Esophagus (tissue), 2 donors: ENCODE data around the gene METTL16. TPM values are rescaled to one million over a fixed set of nuclear protein-coding genes. Genes with fewer than 3 reads are reported as not detected.

Experiments used
- H3K27ac ChIP-seq, 2 donors: one replicate each; pipeline ENCODE4 v1.5.1; 2013; ENCODE audit warnings: low read depth in 2 of 2, mild to moderate bottlenecking in 2 of 2, inconsistent platforms in 1 of 2, low read length in 1 of 2, moderate library complexity in 1 of 2
- H3K27me3 ChIP-seq, 2 donors: one replicate each; pipeline ENCODE4 v1.6.1; 2013; ENCODE audit warnings: low read length in 2 of 2, control low read depth in 1 of 2, mild to moderate bottlenecking in 1 of 2; ENCODE audit not compliant: insufficient read depth in 2 of 2, control insufficient read depth in 1 of 2
- H3K36me3 ChIP-seq, 2 donors: one replicate each; pipeline ENCODE4 v1.6.1; 2013; ENCODE audit warnings: low read length in 1 of 2; ENCODE audit not compliant: control insufficient read depth in 2 of 2, insufficient read depth in 2 of 2
- H3K4me1 ChIP-seq, 2 donors: one replicate each; pipeline ENCODE4 v1.6.1; 2013; ENCODE audit warnings: low read length in 1 of 2; ENCODE audit not compliant: control insufficient read depth in 2 of 2, insufficient read depth in 2 of 2
- H3K4me3 ChIP-seq, 2 donors: one replicate each; pipeline ENCODE4 v1.5.1; 2013; ENCODE audit warnings: low read length in 2 of 2, mild to moderate bottlenecking in 2 of 2, low read depth in 1 of 2, moderate library complexity in 1 of 2
- H3K9me3 ChIP-seq, 2 donors: one replicate each; pipeline ENCODE4 v1.6.1; 2013; ENCODE audit warnings: mild to moderate bottlenecking in 2 of 2, low read depth in 1 of 2, low read length in 1 of 2, moderate library complexity in 1 of 2; ENCODE audit not compliant: control insufficient read depth in 2 of 2, insufficient read depth in 1 of 2
- WGBS, 2 donors: extraction: QIAGEN DNeasy Blood & Tissue Kit; methylation state at CpG; one replicate each; pipeline ENCODE4 v1.1.7; 2013; 5-methylcytosine and 5-hydroxymethylcytosine counted together
- polyA plus RNA-seq, 2 donors: library from polyadenylated mRNA; stranded (reverse); fragments of 200-250 nt; gene quantifications; one replicate each; pipeline ENCODE4 v1.2.3, GENCODE V29; 2013
- donor health status: healthy with polysubstance abuse.
- donor health status: Bipolar disorder and iron deficiency.

Gene METTL16
- polyA plus RNA-seq, 2 donors: 10.0 to 15.1 TPM

DNA sequence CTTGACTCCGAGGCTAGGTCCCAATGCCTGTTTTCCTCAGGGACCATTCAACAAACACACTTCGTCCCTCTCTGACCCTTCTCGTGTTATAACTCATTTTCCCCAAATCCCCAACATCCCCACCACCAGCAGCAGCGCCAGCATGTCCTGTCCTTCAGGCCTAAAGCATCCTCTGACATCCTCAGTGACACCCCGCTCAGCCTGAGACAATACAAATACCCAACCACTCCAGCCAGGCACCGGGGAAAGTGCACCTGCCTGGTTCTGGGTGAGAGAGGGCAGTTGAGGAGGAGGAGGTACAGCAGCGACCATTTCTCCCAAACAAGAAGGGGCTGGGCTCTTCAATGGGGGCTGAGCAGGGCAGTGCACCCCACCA, 115.5 kb downstream of the METTL16 start:
- peak overlapping the region; percentile 98 to 100 for H3K27ac ChIP-seq
- H3K9me3 ChIP-seq: no peaks in the 10 kb centered on the region
- 43 to 45% methylated on average over 7 of the region's 7 CpGs for WGBS, 2 donors
- H3K36me3 ChIP-seq: no peaks in the 10 kb centered on the region
- peaks cover 28 to 38% of the 10 kb centered on the region in 2 donors for H3K4me1 ChIP-seq
- peak overlapping the region; percentile 39 to 42 for H3K4me3 ChIP-seq
- H3K27me3 ChIP-seq: no peaks in the 10 kb centered on the region

DNA sequence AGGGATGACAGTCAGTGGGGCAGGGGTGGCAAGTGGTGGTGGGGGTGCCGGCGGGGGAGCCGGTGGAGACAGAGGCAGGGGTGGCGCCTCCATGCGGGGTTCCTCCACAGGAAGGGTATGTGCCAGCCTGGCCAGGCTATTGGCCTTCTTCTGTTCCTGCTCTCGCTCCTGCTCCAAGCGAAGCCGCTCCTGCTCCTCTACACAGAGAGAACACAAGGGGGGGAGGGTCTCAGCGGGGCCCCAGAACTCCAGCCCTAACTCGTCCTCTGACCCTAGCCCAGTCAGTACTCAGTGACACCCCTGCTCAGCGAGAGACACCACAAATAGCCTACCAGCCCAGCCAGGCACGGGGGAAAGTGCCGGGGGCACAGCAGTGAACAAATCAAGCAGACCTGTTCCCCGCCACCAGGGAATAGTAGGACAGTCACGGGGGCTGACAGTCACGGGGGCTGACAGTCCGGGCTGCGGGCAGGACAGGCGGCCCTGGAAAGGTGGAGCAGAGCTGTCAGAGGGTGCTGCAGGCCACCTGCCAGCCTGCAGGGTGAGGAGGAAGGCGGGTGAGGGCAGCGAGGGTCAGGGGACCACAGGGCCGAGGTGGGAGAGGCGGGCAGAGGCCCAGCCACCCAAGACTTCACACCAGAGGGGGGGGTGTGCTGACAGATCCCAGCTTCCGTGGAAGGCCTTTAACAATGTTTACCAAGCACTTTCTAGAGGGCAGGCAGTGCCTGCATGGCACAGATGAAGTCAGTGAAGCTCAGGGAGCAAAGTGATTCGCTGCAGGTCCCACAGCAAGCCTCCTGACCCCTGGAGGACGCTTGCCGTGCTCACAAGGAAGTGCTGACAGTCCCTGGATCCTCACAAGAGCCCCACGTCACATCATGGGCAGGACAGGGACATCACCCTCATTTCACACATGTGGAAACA, 116.2 kb downstream of the METTL16 start:
- H3K27ac ChIP-seq: peak overlapping the region; percentile 98 to 100
- H3K4me1 ChIP-seq: peaks cover 28 to 38% of the 10 kb centered on the region in 2 donors
- H3K36me3 ChIP-seq: no peaks in the 10 kb centered on the region
- 71 to 74% methylated on average over 28 of the region's 28 CpGs for WGBS, 2 donors
- no peaks in the 10 kb centered on the region for H3K9me3 ChIP-seq
- no peaks in the 10 kb centered on the region for H3K27me3 ChIP-seq
- H3K4me3 ChIP-seq: no peak overlapping the region

DNA sequence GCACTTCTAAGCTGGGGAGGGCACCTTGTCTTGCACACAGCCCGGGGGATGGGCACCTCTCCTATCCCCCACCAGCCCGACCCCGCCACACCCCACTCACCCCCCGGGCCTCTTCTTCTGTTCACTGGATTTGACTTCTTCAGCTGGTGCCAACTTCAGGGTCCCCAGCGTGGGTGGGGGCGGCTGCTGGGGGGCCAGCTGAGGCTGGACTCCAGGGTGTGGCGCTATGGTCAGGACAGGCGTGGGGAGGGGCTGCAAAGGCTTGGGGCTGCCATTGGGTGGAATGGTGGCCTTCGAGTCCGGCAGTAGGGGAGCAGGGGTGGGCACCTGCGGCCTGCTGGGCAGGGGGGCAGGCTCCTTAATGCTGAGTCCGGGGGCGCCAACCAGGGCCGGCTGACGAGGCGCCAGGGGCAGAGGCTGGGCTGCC, 116.9 kb downstream of the METTL16 start:
- Histone ChIP-seq H3K27me3 (no peaks in the 10 kb centered on the region), H3K27ac (peak overlapping the region; percentile 96 to 100), H3K36me3 (no peaks in the 10 kb centered on the region), H3K4me1 (peaks cover 28 to 41% of the 10 kb centered on the region in 2 donors), H3K9me3 (no peaks in the 10 kb centered on the region), H3K4me3 (no peak overlapping the region)
- 79 to 80% methylated on average over 16 of the region's 16 CpGs for WGBS, 2 donors

DNA sequence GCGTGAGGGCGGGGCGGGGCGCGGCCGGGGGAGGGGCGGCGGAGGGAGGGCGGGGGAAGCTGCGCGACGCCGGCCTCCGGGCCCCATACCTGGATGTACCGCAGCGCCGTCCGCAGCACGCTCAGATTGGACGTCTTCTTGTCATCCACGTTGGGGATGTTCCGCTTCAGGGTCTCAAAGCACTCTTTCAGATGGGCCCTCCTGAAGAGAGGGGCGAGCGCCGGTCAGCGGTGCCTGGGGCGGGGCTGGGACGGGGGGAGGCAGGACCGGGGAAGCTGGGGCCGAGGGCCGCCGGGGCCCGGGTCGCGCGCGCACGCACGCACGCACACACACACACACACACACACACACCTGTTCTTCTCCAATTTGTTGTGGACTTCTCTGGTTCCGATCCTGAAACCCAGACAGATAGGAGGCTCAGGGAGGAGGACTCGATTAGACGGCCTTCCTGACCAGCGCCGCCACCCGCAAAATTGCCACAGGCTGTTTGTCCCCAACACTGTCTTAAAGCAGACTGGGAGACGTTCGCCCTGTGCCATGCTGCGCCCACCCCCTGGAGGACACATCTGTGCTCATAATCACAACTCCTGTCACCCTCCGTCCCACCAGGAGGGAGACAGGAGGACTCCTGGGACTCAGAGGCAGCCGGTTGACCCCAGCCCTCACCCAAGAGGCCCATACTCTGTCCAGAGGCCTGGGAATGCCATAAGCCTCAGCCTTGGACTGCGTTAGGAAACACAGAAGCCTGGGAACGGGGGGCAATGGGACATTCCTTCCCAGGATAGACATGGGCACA, 117.5 kb downstream of the METTL16 start:
- 17 to 28% methylated on average over 38 to 53 of the region's 53 CpGs for WGBS, 2 donors
- Histone ChIP-seq H3K4me1 (peaks cover 28 to 41% of the 10 kb centered on the region in 2 donors), H3K27me3 (no peaks in the 10 kb centered on the region), H3K27ac (peak overlapping the region; percentile 96 to 100), H3K9me3 (no peaks in the 10 kb centered on the region), H3K36me3 (no peaks in the 10 kb centered on the region), H3K4me3 (peak overlapping the region; percentile 30 to 53)

DNA sequence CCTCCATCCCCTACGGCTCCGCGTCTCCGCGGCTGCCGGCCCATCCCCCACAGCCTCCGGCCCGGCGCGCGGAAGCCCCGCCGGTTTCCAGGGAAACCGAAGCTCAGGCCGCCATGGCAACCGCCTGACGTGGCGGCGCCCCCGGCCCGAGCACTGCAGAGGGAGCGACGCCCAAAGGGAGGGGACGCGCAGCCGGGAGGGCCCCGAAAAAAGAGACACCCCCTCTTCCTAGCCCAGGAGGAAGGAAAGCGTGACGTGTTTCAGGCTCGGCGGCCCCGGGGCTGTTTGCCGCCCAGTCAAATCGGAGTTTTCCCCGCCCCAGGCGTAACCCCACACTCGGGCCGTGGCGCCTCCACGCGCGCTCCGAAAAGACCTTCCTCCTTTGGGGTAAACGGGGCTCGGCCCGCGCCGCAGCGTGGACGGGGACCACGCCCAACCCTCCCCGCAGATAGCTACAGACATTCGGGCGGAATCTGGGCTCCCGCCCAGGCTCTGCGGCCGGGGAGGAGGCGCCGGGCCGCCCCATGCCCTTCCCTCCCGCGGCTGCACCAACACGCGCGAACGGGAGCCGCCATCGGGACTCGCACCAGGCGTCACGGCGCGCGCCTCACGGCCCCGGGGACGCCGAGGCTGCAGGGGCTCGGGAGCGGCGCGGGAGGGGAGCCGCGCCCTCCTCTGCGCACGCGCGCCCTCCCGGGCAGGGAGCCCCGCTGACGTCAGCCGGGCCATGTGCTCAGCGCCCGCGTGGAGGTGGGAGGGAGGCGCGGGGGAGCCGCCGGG, 118.3 kb downstream of the METTL16 start:
- 0 to 1% methylated on average over 72 to 99 of the region's 99 CpGs for WGBS, 2 donors
- Histone ChIP-seq H3K36me3 (peaks cover 0 to 4% of the 10 kb centered on the region in 2 donors), H3K9me3 (no peaks in the 10 kb centered on the region), H3K27me3 (no peaks in the 10 kb centered on the region), H3K4me3 (peak overlapping the region; percentile 53 to 54), H3K4me1 (peaks cover 26 to 44% of the 10 kb centered on the region in 2 donors), H3K27ac (peak overlapping the region; percentile 96 to 100)

DNA sequence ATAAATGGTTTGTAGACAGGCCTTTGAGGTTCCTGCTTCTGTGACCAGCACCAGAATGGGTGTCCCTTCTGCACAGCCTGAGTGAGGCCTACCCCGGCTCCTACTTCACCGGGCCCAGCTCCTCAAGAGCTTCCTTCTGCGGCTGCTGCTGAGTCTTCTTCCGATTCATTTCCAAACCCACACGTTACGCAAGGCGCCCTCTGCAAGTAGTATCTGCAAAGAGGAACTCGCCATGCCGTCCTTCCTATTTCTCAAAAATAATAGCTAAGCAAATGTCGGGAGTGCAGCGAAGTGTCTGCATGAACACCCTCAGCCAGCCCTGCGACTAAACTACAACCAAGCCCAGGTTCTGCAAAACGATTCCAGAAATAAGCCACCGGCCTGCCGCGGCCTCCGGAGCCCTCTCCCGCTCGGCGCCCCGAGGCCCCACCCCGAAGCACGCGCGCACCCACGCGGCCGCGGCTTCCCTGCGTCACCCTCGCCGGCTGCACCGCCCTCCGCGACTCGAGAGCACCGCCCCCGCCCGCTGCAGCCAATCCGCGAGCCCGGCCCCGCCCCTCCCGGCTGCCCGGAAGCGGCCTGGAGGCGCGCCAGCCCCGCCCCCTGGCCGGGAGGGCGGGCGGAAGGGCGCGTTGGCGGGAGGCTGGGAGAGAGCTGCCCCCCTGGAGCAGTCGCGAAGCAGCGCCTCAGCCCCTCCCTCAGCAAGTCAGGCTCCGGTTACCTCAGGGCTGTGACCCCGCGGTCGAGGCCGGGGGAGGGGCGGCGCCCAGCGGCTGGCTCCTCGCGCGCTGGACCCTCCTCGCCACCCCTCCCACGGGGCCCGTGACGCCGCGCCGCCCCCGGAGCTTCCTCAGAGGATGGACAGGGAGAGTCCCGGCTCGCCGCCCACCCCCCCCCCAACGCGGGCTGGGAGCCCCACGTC, 119.2 kb downstream of the METTL16 start:
- H3K27ac ChIP-seq: peak overlapping the region; percentile 96 to 100
- H3K4me3 ChIP-seq: peak overlapping the region; percentile 53 to 54
- peaks cover 0 to 6% of the 10 kb centered on the region in 2 donors for H3K36me3 ChIP-seq
- H3K4me1 ChIP-seq: peaks cover 19 to 36% of the 10 kb centered on the region in 2 donors
- WGBS, 2 donors: 1% methylated on average over 57 to 83 of the region's 83 CpGs
- no peaks in the 10 kb centered on the region for H3K9me3 ChIP-seq
- no peaks in the 10 kb centered on the region for H3K27me3 ChIP-seq

DNA sequence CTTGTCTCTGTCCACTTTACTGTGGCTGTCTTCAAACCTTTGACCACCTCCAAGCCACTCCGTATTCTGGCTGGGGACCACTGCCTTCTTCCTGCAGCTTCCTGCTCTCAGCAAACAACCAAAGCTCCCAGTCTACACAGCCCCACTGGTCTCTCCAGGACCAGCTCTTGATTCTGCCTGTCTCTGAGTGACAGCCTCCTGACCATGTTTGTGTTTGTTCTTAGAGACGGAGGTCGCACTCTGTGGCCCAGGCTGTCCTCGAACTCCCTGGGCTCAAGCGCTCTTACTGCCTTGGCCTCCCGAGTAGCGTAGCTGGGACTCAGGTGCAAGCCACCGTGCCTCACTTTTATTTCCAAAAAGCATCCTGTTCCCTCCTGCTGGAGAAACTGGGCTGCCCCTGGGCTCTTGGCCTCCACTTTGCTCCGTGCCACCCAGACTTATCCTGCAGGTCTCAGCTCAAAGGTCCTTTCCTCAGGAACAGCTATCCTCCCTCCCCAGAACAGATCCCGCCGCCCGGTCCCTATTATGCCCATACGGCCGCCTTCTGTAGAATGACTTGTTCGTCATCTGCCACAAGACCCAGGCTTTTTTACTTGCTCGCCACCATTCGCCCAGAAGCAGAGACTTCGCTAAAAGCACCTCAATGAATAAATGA, 120.0 kb downstream of the METTL16 start:
- 67 to 69% methylated on average over 18 of the region's 18 CpGs for WGBS, 2 donors
- Histone ChIP-seq H3K4me3 (peak overlapping the region in 1 of 2 donors; percentile 13), H3K36me3 (peaks cover 0 to 14% of the 10 kb centered on the region in 2 donors), H3K9me3 (no peaks in the 10 kb centered on the region), H3K27me3 (no peaks in the 10 kb centered on the region), H3K4me1 (peaks cover 13 to 37% of the 10 kb centered on the region in 2 donors), H3K27ac (peak overlapping the region; percentile 96 to 97)

DNA sequence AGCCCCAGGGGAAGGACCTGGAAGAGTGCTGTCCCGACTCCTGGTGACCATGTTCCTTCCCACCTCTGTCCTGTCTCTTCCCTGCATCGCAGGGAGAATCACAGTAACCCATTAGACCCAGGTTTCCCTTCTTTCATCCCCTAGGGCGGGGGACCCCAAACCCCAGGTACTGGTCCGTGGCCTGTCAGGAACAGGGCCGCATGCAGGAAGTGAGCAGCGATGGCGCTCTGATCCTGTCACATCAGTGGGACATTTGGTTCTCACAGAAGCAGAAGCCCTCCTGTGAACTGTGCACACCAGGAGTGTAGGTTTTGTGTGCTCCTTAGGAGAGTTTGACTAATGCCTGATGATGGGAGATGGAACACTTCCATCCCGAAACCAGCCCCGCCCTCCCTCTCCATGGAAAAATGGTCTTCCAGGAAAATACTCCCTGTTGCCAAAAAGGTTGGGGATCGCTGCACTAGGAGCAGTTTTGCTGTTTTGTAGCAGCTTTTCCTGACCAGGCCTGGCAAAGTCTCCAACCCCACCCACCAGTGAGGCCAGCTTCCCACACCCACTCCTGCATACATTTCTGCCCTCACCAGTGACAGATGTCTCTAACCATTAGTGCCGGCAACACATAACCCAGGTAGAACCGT, 121.4 kb downstream of the METTL16 start:
- no peaks in the 10 kb centered on the region for H3K27me3 ChIP-seq
- H3K4me1 ChIP-seq: peaks cover 7 to 29% of the 10 kb centered on the region in 2 donors
- no peak overlapping the region for H3K4me3 ChIP-seq
- H3K27ac ChIP-seq: peak overlapping the region; percentile 36 to 84
- H3K9me3 ChIP-seq: no peaks in the 10 kb centered on the region
- H3K36me3 ChIP-seq: peaks cover 0 to 25% of the 10 kb centered on the region in 2 donors
- 67% methylated on average over 12 of the region's 12 CpGs for WGBS, 2 donors
